Esophagus squamous epithelium (tissue), 5 donors: ENCODE data around the gene CARM1. TPM values are rescaled to one million over a fixed set of nuclear protein-coding genes. Genes with fewer than 3 reads are reported as not detected.

Experiments
- DNase-seq: peaks from one replicate; lab custom pipeline; 2025; lab: John Stamatoyannopoulos, UW
- H3K27ac ChIP-seq, 4 donors: fragments of 200-600 bp; sonication (generic); one replicate each; pipeline ENCODE4 v1.5.1; 2016 to 2019; ENCODE audit warnings: mild to moderate bottlenecking in 1 of 4
- H3K27me3 ChIP-seq, 4 donors: fragments of 200-600 bp; sonication (generic); 1 replicate in 3 of 4; 2 replicates in 1 of 4; pipeline versions ENCODE4 v1.5.1 to v1.6.0; 2017 to 2021; ENCODE audit warnings: antibody characterized with exemption in 1 of 4
- H3K36me3 ChIP-seq, 3 donors: fragments of 200-600 bp; sonication (generic); one replicate each; pipeline ENCODE4 v1.5.1; 2016 to 2019
- H3K4me1 ChIP-seq, 3 donors: fragments of 200-600 bp; sonication (generic); one replicate each; pipeline ENCODE4 v1.5.1; 2017 to 2019
- H3K4me3 ChIP-seq, 4 donors: fragments of 200-600 bp; sonication (generic); 1 replicate in 3 of 4; 2 replicates in 1 of 4; pipeline ENCODE4 v1.5.1; 2016 to 2019; ENCODE audit warnings: mild to moderate bottlenecking in 2 of 4, moderate library complexity in 1 of 4
- H3K9me3 ChIP-seq, 3 donors: fragments of 200-600 bp; sonication (generic); one replicate each; pipeline ENCODE4 v1.5.1; 2016 to 2019
- POLR2A ChIP-seq, 4 donors: fragments of 450-650 bp; IDR thresholded peaks; one replicate each; pipeline ENCODE4 v1.6.1; 2017; ENCODE audit warnings: antibody characterized with exemption in 4 of 4, mild to moderate bottlenecking in 4 of 4, moderate library complexity in 3 of 4
- WGBS, 2 donors: methylation state at CpG; one replicate each; pipeline ENCODE4 v1.1.5; 2018; 5-methylcytosine and 5-hydroxymethylcytosine counted together
- intact Hi-C: fragments of 100-400 bp; cut with DNase I; formaldehyde crosslinking; loops from one replicate; pipeline ENCODE4 v1.15.0; 2022
- total RNA-seq, 4 donors: library from RNA; depleted of rRNA; stranded (reverse); fragments of >200 nt; gene quantifications; one replicate each; pipeline ENCODE4 v1.1.0, GENCODE V29; 2016
- TF ChIP-seq, protein P1 (sequence below), 6 experiments: fragments of 450-650 bp in 4 of 6; fragments of 200-600 bp in 2 of 6; sonication (generic) in 2 of 6; IDR thresholded peaks; one replicate each; pipeline ENCODE4 v1.5.1; 2016 to 2019; ENCODE audit warnings: antibody characterized with exemption in 6 of 6, mild to moderate bottlenecking in 4 of 6, moderate library complexity in 4 of 6
- donor health status: DM: yes; HTN: yes; CAD: no.

Gene CARM1
- total RNA-seq, 4 donors from 2014 or later = 21.4 to 35.4 (median 28.5) TPM

DNA sequence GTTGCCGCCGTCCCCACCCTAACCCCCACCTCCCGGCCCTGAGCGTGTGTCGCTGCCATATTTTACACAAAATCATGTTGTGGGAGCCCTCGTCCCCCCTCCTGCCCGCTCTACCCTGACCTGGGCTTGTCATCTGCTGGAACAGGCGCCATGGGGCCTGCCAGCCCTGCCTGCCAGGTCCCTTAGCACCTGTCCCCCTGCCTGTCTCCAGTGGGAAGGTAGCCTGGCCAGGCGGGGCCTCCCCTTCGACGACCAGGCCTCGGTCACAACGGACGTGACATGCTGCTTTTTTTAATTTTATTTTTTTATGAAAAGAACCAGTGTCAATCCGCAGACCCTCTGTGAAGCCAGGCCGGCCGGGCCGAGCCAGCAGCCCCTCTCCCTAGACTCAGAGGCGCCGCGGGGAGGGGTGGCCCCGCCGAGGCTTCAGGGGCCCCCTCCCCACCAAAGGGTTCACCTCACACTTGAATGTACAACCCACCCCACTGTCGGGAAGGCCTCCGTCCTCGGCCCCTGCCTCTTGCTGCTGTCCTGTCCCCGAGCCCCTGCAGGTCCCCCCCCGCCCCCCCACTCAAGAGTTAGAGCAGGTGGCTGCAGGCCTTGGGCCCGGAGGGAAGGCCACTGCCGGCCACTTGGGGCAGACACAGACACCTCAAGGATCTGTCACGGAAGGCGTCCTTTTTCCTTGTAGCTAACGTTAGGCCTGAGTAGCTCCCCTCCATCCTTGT is 50.7 kb downstream of the CARM1 start:
- intact Hi-C loops = no loop called here

DNA sequence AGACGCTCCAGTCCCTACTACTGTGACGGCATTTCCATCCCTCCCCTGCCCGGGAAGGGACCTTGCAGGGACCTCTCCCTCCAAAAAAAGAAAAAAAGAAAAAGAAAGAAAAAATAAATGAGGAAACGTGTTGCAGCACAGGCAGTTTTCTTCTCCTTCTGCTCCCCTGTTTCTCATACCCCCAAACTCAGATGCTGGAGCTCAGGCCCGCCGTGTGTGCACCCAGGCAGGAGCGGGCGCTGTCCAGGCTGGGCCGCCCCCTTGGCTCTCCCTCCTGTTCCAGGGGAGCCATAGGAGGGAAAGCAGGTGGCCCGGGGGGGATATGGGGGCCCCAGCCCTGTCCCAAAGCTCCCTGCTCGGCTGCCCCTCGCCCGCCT is 51.3 kb downstream of the CARM1 start:
- Histone ChIP-seq H3K9me3 (no peaks in the 10 kb centered on the region), H3K4me3 (no peak overlapping the region), H3K27ac (no peak overlapping the region), H3K36me3 (peaks cover 17 to 94% (median 31%) of the 10 kb centered on the region in 3 donors), H3K27me3 (no peaks in the 10 kb centered on the region), H3K4me1 (peaks cover 4 to 9% (median 6%) of the 10 kb centered on the region in 3 donors)
- intact Hi-C loops = no loop called here
- no peak for TF ChIP-seq POLR2A (IDR thresholded peaks at IDR 0.05)
- TF ChIP-seq, protein P1, sequence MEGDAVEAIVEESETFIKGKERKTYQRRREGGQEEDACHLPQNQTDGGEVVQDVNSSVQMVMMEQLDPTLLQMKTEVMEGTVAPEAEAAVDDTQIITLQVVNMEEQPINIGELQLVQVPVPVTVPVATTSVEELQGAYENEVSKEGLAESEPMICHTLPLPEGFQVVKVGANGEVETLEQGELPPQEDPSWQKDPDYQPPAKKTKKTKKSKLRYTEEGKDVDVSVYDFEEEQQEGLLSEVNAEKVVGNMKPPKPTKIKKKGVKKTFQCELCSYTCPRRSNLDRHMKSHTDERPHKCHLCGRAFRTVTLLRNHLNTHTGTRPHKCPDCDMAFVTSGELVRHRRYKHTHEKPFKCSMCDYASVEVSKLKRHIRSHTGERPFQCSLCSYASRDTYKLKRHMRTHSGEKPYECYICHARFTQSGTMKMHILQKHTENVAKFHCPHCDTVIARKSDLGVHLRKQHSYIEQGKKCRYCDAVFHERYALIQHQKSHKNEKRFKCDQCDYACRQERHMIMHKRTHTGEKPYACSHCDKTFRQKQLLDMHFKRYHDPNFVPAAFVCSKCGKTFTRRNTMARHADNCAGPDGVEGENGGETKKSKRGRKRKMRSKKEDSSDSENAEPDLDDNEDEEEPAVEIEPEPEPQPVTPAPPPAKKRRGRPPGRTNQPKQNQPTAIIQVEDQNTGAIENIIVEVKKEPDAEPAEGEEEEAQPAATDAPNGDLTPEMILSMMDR (IDR thresholded peaks at IDR 0.05) = no peak
- DNase-seq = no peak
- 83 to 91% methylated on average over 9 to 10 of the region's 13 CpGs for WGBS, 2 donors

More for the DNA sequence above, 50.7 kb downstream of the CARM1 start:
- no peaks in the 10 kb centered on the region for H3K27me3 ChIP-seq
- H3K4me1 ChIP-seq = peaks cover 0 to 3% (median under 1%) of the 10 kb centered on the region in 3 donors
- H3K4me3 ChIP-seq = no peak overlapping the region
- no peak overlapping the region for H3K27ac ChIP-seq
- no peak for DNase-seq
- no peaks in the 10 kb centered on the region for H3K9me3 ChIP-seq
- TF ChIP-seq POLR2A (IDR thresholded peaks at IDR 0.05) = no peak
- TF ChIP-seq, protein P1 (IDR thresholded peaks at IDR 0.05) = no peak
- peaks cover 17 to 93% (median 31%) of the 10 kb centered on the region in 3 donors for H3K36me3 ChIP-seq
- 78 to 86% methylated on average over 9 to 13 of the region's 33 CpGs for WGBS, 2 donors

DNA sequence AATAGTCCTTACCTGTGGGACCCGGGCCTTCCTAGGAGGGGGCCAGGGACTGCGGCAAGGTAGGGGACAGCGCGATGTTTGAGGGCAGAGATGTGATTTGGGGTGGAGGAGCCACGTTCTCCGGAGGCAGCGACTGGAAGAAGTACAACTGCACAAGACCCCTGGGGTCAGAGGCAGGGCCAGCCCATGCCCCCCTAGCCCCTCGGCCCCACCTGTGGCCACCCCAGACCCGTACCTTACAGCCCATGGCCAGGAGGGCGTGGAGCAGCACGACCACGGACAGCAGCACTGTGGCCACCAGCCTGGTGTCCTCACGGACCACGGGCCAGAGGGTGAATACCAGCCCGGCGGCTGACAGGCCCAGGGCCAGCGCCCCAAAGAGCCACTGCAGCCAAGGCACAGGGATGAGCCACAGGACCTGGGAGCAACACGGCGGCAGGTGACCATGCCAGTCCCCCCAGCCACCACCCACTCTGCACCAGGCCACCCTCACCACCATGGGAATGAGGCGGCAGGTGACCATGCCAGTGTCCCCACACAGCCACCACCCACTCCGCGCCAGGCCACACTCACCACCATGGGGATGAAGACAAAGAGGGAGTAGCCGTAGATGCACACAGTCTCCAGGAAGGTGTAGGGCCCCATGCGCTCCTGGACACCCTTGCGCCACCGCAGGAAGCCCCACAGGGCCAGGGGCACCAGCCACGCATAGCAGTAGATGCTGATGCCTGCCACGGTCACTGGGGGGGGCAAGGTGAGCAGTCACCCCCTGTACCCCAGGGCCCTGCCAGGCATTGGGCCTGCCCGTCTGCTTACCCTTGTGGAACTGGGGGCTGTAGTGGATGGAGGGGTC is 52.1 kb downstream of the CARM1 start:
- H3K4me1 ChIP-seq = peaks cover 7 to 13% (median 10%) of the 10 kb centered on the region in 3 donors
- H3K27ac ChIP-seq = no peak overlapping the region
- no peak for DNase-seq
- 83% methylated on average over 3 of the region's 29 CpGs; no CpG with 5 or more reads in 1 of the 2 donors for WGBS, 2 donors
- no peak for TF ChIP-seq POLR2A (IDR thresholded peaks at IDR 0.05)
- TF ChIP-seq, protein P1 (IDR thresholded peaks at IDR 0.05) = no peak
- no peak overlapping the region for H3K4me3 ChIP-seq
- no peaks in the 10 kb centered on the region for H3K27me3 ChIP-seq
- H3K36me3 ChIP-seq = peaks cover 17 to 86% (median 31%) of the 10 kb centered on the region in 3 donors
- intact Hi-C loops = no loop called here
- no peaks in the 10 kb centered on the region for H3K9me3 ChIP-seq

DNA sequence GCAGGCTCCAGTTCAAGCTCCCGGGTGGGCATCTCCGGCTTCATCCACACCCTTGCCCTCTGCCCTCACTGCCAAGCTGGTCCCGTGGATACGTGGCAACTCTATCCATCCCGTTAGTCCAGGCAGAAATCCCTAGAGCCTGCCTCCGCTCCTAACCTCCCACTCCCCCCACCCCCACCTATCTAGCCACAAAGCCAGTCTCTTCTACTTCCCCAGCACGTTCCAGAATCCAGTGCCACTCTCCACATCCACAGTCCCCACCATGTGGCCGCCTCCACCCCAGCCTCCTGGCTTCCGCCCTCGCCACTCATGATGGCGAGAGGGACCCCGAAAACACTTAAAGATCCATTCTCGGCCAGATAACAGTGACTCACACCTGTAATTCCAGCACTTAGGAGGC is 53.2 kb downstream of the CARM1 start:
- intact Hi-C loops = no loop called here
- peaks cover 12 to 20% (median 17%) of the 10 kb centered on the region in 3 donors for H3K4me1 ChIP-seq

More for the DNA sequence above, 53.2 kb downstream of the CARM1 start:
- TF ChIP-seq, protein P1 (IDR thresholded peaks at IDR 0.05) = no peak
- TF ChIP-seq POLR2A (IDR thresholded peaks at IDR 0.05) = no peak
- Histone ChIP-seq H3K9me3 (no peaks in the 10 kb centered on the region), H3K4me3 (no peak overlapping the region), H3K27me3 (no peaks in the 10 kb centered on the region), H3K36me3 (peaks cover 12 to 75% (median 31%) of the 10 kb centered on the region in 3 donors), H3K27ac (no peak overlapping the region)
- DNase-seq = no peak
- WGBS, 2 donors = 72 to 81% methylated on average over 5 to 7 of the region's 13 CpGs
